Amygdala (tissue), 56 donors: Measurements from ENCODE around the gene TTPAL.

Experiments used
- DNase-seq, 56 donors: peaks; one replicate each; lab custom pipeline; 2025; lab: John Stamatoyannopoulos, UW

Gene TTPAL

DNA sequence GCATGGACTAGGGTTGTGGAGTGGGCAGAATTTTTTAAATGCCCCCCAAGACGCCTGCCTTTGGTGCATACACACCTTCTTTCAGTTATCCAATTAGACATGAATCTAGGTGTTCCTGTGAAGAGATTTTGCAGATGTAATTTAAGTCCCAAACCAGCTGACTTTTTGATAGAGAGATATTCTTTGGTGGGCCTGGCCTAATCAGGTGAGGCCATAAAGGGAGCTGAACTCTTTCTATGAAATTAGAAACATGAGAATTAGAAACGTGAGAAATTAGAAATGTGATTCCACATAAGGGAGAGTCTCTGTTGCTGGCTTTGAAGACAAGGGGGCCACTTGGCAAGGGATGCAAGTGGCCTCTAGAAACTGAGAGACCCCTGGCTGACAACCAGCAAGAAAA, 36.4 kb upstream of the TTPAL start:
- DNase-seq = no peak

DNA sequence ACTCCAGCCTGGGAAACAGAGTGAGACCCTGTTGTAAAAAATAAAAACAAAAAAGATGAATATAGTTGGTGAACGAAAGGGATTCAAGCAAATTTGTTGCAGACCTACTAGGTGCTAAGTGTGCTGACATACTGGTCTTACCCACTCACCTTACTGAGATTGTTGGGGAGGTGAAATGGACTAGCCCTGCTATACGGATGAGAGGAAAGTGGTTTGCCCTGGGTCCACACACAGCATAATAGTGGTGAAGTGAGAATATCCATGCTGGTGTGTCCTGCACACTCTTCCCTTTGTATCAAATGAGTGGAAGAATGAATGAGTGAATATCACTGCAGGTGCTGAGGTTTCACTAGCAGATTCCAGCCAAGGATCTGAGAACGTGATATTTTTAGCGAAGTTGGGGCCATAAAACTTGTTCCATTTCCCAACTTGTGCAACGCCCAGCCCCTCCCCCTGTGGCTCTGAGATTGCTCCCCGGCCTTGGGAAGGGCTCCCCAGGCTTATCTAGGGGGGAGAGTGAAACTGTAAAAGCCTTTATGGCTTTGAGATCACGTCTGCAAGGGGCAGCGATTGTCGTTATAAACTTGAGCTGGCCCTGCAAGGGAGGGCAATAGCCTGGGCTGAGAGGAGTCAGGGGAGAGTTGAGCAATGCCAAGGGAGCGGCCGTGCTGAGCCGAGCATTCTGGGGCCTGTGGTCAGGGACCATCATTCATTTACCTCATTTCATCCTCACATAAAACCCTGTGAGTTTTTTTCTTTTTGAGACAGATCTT, 33.2 kb upstream of the TTPAL start:
- no peak for DNase-seq

DNA sequence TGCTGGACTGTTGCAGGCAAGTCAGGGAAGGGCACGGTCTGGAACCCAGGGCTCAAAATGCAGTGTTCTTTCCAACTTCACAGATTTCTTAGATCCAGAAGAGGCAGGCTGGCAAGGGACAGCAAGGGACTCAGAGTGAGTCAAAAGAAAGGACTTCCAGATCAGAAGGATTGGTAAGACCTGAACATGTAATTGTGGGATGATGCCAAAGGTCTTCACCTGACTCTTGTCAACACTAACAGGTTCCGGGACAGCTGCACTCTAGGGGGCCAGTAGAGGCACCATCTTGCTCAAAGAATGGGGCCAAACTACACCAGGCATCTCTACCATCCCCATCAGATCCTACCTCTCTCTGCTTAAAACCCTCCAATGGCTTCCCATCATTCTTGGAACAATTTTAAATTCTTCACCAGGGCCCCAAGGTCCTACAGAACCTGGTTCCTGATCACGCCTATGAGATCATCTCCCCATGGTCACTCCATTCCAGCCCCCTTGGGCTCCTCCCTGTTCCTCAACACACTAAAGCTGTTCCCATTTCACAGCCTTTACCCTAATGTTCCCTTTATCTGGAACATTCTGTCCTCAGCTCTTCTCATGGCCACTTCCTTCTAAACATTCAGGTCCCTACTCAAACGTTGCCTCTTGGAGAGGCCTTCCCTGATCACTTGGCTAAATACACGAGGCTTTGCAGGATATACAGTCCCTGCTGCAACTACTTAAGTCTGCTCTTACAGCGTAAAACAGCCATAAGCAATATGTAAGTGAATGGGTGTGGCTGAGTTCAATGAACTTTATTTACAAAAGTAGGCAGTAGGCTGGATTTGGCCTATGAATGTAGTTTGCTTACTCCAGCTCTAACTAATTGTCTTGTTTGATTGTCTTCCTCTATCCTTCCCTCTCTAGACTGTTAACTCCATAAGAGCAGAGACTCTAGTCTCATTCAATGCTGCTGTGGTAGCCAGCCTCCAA, 29.6 kb upstream of the TTPAL start:
- DNase-seq = no peak

DNA sequence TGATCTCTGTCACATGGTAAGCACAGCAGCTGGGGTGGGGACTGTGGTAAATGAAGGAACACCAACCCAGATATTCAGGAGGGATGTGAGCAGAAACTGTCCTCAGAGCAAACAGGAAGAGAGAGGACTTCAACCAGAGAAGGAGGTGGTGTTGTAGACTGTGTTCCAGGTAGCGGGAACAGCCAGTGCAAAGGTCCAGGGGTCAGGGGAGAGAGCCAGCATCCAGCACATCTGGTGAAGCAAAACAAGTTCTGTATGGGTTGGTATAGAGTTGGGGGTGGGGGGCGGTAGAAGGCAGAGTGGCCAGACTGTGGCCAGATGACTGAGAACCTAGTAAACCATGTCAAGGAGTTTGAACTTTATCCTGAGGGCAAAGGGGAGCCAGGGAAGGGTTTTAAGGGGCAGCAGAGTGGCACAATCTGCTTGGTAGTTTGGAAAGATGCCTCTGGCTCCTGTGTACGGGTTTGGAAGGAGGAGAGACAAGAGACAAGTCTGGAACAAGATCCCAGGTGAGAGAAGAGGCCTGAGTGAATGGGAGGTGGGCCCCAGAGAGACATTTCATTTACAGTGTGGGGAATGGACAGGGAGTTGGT, 27.8 kb upstream of the TTPAL start:
- no peak for DNase-seq

DNA sequence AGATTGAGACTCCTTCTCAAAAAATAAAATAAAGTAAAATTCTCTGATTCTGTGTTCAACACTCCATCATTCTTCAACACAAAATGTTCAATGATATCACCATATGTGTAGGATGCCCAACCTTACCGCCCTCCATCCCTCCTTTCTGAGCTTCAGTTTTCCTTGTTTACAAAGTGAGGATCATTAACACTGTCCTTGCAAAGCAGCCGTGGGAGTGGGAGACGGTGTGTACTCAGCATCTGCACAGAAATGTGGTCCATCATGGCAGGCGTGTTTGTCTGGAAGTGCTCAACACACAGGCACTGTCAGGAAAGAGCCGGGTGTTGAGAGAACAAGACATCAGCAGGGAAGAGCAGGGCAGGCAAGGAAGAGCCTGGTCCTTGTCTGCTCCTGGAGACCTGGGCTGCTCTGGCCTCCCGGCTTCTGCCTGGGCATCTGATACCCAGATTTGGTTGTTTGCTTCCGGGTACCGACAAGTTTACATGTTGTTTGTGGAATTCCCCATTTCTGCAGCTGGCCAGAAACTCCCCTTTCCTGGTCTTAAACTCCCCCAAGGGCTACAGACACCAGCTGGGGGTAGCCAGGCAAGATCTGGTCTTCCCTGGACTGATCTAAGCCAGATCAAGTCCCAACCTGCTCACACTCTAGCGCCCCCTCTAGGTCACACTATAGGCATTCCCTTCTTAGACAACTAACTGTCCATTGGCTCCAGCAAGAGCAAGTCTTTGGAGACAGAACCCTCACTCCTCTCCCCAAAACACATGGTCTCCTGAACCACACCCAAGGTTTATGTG, 26.7 kb upstream of the TTPAL start:
- DNase-seq = peak in 1 of 56 donors; percentile 2

DNA sequence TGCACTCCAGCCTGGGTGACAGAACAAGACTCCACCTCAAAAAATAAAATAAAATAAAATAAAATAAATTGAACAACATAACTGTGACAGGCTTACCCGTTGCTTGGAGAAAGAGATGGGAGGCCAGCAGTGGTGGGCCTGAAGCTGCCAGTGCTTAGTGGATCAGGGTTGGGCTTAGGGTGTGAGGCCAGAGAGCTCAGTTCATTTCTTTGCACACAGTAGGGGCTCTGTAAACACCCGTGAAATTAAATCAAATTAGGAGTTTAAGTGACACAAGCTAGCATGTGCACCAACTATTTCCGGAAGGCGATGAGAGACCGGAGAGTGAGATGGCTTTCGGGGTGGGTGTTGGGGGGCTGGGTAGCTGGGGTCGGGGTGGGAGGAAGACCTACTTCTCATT, 25.8 kb upstream of the TTPAL start:
- no peak for DNase-seq

DNA sequence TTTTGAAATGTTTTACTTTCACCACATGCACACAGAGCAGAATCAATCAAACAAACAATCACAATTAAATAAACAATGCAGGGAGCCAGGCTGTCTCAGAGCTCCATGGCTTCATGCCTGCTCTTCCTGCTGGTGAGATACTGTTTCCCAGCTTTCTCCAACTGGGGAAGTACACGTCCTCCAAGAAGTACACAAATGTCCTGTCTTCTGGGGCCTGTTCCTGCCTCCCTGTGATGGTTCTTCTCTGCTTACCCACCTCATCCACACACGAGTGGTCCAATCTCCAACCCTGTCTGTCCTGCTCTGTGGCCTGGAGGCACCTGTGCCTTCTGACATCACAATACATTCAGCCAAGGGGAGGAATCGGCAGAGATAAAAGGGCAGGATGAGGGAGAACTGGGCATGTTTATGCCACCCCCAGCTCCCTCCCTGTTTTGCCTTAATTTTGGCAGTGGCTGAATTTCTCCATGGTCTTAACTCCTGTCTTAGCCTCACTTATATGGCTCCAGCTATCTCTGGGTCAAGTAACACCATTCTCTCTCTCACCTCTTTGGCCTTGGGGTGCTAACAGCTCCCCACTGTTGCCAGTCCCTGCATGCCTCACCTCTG, 25.3 kb upstream of the TTPAL start:
- no peak for DNase-seq

DNA sequence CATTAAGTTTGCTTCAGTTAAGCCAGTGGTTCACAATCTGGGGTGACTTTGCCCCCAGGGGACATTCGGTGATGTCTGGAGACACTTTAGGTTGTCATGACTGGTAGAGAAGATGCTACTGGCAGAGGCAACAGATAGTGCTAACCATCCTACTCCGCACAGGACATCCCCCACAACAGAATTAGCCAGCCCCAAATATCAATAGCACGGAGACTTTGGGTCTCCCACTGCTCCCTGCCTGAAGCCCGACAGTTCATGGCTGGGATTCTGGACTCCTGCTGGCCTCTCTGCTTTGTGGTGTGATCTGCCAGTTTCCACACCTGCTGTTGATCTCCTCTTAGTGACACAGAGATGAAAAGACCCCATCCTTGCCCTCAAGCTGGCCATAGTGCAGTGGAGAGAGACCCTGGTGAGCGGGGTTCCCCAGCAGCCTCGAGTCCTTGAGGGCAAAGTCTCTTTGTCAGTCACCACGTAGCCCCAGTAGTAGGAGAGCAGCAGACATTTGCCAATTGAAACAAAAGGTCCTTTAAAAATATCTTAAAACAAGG, 24.7 kb upstream of the TTPAL start:
- DNase-seq = no peak

DNA sequence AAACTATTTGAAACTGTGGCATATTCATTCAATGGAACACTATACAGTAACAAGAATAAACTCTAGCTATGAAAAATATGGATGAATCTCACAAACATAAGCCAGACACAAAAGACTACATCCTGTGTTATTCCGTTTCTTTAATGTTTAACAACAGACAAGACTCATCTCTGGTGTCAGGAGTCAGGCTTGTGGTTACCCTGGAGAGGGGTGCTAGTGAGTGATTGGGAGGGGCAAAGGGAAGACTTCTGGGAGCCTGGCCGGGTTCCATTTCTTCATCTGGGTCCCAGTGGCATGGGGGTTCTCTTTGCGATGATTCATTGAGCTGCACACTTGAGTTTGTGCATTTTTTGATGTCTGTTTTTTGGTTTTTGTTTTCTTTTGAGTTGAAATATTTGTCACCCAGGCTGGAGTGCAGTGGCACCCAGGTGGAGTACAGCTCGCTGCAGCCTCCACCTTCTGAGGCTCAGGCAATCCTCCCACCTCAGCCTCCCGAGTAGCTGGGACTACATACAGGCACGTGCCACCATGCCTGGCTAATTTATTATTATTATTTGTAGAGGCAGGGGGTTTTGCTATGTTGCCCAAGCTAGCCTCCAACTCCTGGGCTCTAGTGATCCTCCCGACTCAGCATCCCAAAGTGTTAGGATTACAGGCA, 21.2 kb upstream of the TTPAL start:
- no peak for DNase-seq

DNA sequence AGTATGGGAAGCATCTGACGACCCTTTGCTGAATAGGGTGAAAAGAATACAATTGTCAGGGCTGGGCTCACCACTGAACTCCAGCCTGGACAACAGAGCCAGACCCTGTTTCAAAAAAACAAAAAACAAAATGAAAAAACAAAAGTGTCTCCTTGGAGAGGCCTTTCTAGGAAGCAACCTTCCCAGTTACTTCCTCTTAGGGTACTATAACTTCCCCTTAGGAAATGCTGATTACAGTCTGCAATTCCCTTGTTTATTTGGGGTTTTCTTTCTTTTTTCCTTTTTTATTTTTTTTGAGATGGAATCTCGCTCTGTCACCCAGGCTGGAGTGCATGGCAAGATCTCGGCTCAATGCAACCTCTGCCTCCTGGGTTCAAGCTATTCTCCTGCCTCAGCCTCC, 20.5 kb upstream of the TTPAL start:
- no peak for DNase-seq

DNA sequence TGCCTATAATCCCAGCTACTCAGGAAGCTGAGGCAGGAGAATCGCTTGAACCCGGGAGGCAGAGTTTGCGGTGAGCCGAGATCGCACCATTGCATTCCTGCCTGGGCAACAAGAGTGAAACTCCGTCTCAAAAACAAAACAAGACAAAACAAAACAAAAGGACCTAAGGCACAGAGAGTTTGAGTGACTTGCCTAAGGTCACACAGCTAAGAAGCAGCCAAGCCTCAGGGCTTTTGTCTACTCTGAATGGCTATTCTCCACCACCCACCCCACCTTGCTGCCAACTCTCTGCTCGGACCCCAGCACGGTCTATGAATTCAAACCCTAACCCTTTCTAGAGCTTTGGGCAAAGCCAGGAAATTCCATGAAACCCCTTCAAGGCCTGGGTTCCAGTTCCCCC, 19.1 kb upstream of the TTPAL start:
- DNase-seq = no peak

DNA sequence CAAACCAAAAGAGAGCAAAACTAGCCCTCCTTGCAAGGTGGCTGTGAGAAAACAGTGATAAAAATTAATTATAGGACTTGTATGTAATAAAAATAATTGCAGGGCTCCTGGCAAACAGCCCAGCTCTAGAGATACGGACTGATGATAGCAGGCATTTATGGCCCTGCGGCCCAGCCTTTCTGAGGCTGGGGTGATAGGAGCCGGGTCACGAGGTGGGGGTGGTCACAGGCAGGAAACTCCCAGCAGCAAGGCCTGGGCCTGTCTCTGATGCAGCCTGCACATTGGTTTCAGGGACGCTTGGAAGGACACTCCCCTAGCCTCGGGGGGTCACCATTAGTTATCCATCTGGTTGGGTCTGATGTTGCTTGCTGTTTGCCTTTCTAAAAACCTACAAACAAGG, 18.7 kb upstream of the TTPAL start:
- no peak for DNase-seq

DNA sequence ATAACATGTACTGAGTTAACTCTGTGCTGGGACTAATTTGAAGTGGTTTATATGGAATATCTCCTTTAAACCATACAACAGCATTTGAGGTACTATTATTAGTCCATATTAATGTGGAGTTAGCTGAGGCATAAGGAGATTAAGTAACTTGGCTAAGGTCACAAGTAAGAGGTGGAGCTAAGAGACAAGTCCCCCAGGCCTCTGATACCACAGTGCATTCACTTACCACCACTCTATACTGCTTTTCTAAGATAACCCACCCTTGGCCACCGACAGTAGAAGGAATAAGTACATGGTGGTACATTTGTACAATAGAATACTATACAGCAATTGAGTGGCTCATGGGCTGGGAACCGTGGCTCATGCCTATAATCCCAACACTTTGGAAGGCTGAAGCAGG, 16.4 kb upstream of the TTPAL start:
- no peak for DNase-seq

DNA sequence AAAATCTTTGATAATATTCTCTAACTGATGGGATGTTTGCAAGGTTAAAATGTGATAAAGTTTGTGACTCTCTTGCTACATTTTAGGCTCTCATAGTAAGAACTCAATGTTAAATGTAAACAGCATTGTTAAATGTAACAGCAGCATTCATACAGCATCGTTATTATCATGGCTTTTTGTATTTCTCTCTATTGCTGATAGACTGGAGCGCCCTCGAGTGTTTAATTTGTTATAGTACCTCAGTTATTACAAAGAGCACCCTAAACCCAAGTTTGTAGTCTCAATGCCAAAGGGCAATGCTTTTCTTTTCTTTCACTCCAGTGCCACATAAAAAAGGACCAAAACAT, 14.9 kb upstream of the TTPAL start:
- no peak for DNase-seq

DNA sequence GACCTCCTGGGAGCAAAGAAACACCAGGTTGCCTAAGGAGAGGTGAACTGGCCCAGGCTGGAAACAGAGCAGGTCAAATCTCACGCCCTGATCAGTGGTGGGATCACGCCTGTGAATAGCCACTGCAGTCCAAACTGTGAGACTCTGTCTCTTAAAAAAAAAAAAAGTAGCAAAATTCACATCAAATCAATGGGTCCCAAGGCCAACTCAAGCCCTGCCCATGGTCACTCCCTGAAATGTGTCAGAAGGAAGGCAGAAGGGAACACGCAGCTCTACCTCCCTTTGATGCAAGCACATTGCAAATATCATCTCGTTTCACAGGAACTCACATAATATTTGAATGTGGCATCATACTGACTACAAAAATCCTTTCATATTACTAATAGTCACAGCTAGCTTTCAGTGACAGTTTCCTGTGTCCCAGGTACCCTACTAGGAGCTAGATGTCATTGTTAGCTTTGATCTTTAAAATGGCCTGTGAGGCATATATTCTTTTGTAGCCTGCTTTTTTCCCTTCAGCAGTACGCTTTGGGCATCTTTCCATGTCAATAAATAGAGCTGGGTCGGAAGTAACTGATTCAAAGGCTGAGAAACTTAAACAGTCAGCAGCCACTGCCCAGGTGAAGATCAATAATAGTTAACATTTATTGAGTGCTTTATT, 14.4 kb upstream of the TTPAL start:
- DNase-seq = no peak

DNA sequence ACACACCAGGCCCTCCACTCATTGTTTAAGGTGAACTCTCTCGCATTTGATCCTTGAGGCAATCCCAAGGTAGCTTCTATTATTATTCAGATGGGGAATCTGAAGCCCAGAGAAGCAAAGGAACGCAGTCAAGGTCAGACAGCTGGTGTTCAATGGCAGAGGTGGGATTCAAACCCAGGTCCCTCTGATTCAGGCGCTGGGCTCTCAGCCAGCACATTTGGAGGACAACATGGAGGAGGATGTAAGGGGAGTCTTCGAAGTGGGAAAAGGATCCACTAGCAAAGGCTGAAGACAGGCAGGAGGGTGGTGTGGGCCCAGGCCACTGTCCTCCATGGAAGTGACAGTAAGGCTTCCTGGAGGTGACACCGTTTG, 13.9 kb upstream of the TTPAL start:
- no peak for DNase-seq

DNA sequence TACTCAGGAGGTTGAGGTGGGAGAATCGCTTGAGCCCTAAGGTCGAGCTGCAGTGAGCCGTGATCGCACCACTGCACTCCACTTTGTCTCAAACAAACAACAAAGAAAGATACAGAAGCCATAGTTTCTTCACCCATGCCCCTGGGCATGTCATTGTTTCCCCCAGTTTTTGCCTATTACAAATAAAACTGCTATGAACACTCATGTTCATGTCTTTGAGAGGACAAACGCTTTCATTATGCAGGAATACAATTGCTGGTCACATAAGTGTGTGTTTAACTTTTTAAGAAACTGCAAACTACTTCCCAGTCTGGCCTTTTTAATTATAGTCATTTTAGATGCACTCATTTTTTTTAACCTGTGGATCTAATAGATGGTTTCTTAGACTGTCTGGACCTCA, 12.2 kb upstream of the TTPAL start:
- DNase-seq = no peak

DNA sequence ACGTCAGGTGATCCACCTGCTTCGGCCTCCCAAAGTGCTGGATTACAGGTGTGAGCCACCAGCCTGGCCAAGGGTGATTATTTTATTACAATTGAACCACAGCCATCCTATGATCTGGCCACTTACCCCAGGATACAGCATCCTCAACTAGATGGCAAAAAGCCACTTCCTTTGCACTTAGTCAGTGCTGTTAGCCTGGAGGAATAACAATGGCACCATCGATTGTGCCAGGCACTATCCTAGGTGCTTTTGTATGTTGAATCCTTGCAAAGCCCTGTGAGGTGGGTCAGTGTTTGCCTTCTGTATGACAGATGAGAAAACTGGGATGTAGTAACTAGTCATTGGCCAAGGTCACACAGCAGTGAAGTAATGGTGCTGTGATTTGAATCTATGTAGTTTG, 11.2 kb upstream of the TTPAL start:
- no peak for DNase-seq

DNA sequence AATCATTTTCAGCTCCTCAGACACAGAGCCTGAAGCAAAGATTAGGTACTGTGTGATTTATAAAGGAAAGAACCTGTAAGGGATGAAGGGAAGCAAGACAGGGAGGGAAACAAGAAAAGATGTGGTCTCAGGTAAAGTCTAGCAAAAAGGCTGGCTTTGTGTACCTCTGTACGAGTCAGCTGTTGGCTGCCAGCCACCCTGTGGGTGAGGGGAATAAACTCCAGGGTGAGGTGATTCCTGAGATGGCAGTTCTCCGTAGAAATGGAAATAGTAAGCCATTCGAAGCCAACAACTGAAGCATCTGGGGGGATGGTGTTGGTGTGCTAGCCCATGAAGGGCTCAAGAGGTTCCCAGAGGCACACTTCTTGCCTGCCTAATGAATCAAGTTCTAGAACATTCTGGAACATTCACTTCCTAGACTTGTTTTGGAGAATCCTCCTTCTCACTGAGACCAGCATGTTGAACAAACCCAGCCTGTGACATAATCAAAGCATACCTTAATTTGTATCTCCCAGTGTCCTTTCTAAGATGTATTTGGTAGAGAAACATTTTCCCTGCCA, 10.6 kb upstream of the TTPAL start:
- no peak for DNase-seq
